ENCODE measurements around the gene ITM2B. TPM values are rescaled to one million over a fixed set of nuclear protein-coding genes. Genes with fewer than 3 reads are reported as not detected.

ITM2B gene
- polyA plus RNA-seq, 1 donor, result 687 TPM

- peaks cover 9% of the 10 kb centered on the region for H3K4me1 ChIP-seq (ENCODE audit: control insufficient read depth, insufficient read depth, low read length)
These were observed 22.9 kb downstream of the ITM2B start for GRCh38 chr13:48255954-48256353.

GRCh38 chr13:48258002-48258401, 25.0 kb downstream of the ITM2B start:
- peak in 1 of 2 donors; percentile 43 for DNase-seq
- peak overlapping the region; percentile 54 for H3K27ac ChIP-seq (ENCODE audit: low read length)
- H3K9me3 ChIP-seq (ENCODE audit: control insufficient read depth, low read depth, low read length), result no peaks in the 10 kb centered on the region
- H3K4me3 ChIP-seq (ENCODE audit: low read length), result no peak overlapping the region
- no peaks in the 10 kb centered on the region for H3K27me3 ChIP-seq (ENCODE audit: control insufficient read depth, insufficient read depth, low read length)
- peaks cover 9% of the 10 kb centered on the region for H3K4me1 ChIP-seq (ENCODE audit: control insufficient read depth, insufficient read depth, low read length)
- peaks cover 46% of the 10 kb centered on the region for H3K36me3 ChIP-seq (ENCODE audit: control insufficient read depth, insufficient read depth, low read length)

More at GRCh38 chr13:48255954-48256353, 22.9 kb downstream of the ITM2B start:
- peaks cover 42% of the 10 kb centered on the region for H3K36me3 ChIP-seq (ENCODE audit: control insufficient read depth, insufficient read depth, low read length)
- WGBS (ENCODE audit: insufficient coverage, low lambda C conversion rate), result no CpG with 5 or more reads among the region's 1 CpG
- H3K27ac ChIP-seq (ENCODE audit: low read length), result no peak overlapping the region
- peak in 1 of 2 donors; percentile 37 for DNase-seq
- H3K4me3 ChIP-seq (ENCODE audit: low read length), result no peak overlapping the region
- no peaks in the 10 kb centered on the region for H3K27me3 ChIP-seq (ENCODE audit: control insufficient read depth, insufficient read depth, low read length)
- no peaks in the 10 kb centered on the region for H3K9me3 ChIP-seq (ENCODE audit: control insufficient read depth, low read depth, low read length)

- peaks cover 9% of the 10 kb centered on the region for H3K4me1 ChIP-seq (ENCODE audit: control insufficient read depth, insufficient read depth, low read length)
- H3K9me3 ChIP-seq (ENCODE audit: control insufficient read depth, low read depth, low read length), result no peaks in the 10 kb centered on the region
- H3K27me3 ChIP-seq (ENCODE audit: control insufficient read depth, insufficient read depth, low read length), result no peaks in the 10 kb centered on the region
- DNase-seq, result no peak
- peaks cover 50% of the 10 kb centered on the region for H3K36me3 ChIP-seq (ENCODE audit: control insufficient read depth, insufficient read depth, low read length)
- H3K27ac ChIP-seq (ENCODE audit: low read length), result peak overlapping the region; percentile 54
- WGBS (ENCODE audit: insufficient coverage, low lambda C conversion rate), result 83% methylated on average over 1 of the region's 3 CpGs
- H3K4me3 ChIP-seq (ENCODE audit: low read length), result no peak overlapping the region
These were observed 25.4 kb downstream of the ITM2B start for GRCh38 chr13:48258430-48258829.

GRCh38 chr13:48260970-48261369, 28.0 kb downstream of the ITM2B start:
- Histone ChIP-seq H3K4me1 (ENCODE audit: control insufficient read depth, insufficient read depth, low read length) (peaks cover 9% of the 10 kb centered on the region), H3K27me3 (ENCODE audit: control insufficient read depth, insufficient read depth, low read length) (no peaks in the 10 kb centered on the region), H3K36me3 (ENCODE audit: control insufficient read depth, insufficient read depth, low read length) (peaks cover 44% of the 10 kb centered on the region), H3K27ac (ENCODE audit: low read length) (no peak overlapping the region), H3K9me3 (ENCODE audit: control insufficient read depth, low read depth, low read length) (no peaks in the 10 kb centered on the region), H3K4me3 (ENCODE audit: low read length) (no peak overlapping the region)
- 94% methylated on average over 4 of the region's 4 CpGs for WGBS (ENCODE audit: insufficient coverage, low lambda C conversion rate)
- no peak for DNase-seq

GRCh38 chr13:48263196-48263595, 30.2 kb downstream of the ITM2B start:
- Histone ChIP-seq H3K36me3 (ENCODE audit: control insufficient read depth, insufficient read depth, low read length) (peaks cover 35% of the 10 kb centered on the region), H3K27me3 (ENCODE audit: control insufficient read depth, insufficient read depth, low read length) (no peaks in the 10 kb centered on the region), H3K27ac (ENCODE audit: low read length) (no peak overlapping the region), H3K4me1 (ENCODE audit: control insufficient read depth, insufficient read depth, low read length) (peaks cover 4% of the 10 kb centered on the region), H3K4me3 (ENCODE audit: low read length) (no peak overlapping the region), H3K9me3 (ENCODE audit: control insufficient read depth, low read depth, low read length) (no peaks in the 10 kb centered on the region)
- no peak for DNase-seq
- WGBS (ENCODE audit: insufficient coverage, low lambda C conversion rate), result no CpG with 5 or more reads among the region's 1 CpG

GRCh38 chr13:48264058-48264457, 31.1 kb downstream of the ITM2B start:
- Histone ChIP-seq H3K27me3 (ENCODE audit: control insufficient read depth, insufficient read depth, low read length) (no peaks in the 10 kb centered on the region), H3K4me1 (ENCODE audit: control insufficient read depth, insufficient read depth, low read length) (no peaks in the 10 kb centered on the region), H3K4me3 (ENCODE audit: low read length) (no peak overlapping the region), H3K36me3 (ENCODE audit: control insufficient read depth, insufficient read depth, low read length) (peaks cover 31% of the 10 kb centered on the region), H3K9me3 (ENCODE audit: control insufficient read depth, low read depth, low read length) (no peaks in the 10 kb centered on the region), H3K27ac (ENCODE audit: low read length) (no peak overlapping the region)
- DNase-seq, result no peak
- 100% methylated on average over 1 of the region's 2 CpGs for WGBS (ENCODE audit: insufficient coverage, low lambda C conversion rate)

GRCh38 chr13:48265217-48265815, 32.3 kb downstream of the ITM2B start:
- WGBS (ENCODE audit: insufficient coverage, low lambda C conversion rate), result 93% methylated on average over 3 of the region's 8 CpGs
- Histone ChIP-seq H3K9me3 (ENCODE audit: control insufficient read depth, low read depth, low read length) (no peaks in the 10 kb centered on the region), H3K4me1 (ENCODE audit: control insufficient read depth, insufficient read depth, low read length) (no peaks in the 10 kb centered on the region), H3K4me3 (ENCODE audit: low read length) (no peak overlapping the region), H3K27ac (ENCODE audit: low read length) (no peak overlapping the region), H3K27me3 (ENCODE audit: control insufficient read depth, insufficient read depth, low read length) (no peaks in the 10 kb centered on the region), H3K36me3 (ENCODE audit: control insufficient read depth, insufficient read depth, low read length) (peaks cover 25% of the 10 kb centered on the region)
- no peak for DNase-seq

GRCh38 chr13:48266150-48266549, 33.1 kb downstream of the ITM2B start:
- H3K27me3 ChIP-seq (ENCODE audit: control insufficient read depth, insufficient read depth, low read length), result no peaks in the 10 kb centered on the region
- H3K36me3 ChIP-seq (ENCODE audit: control insufficient read depth, insufficient read depth, low read length), result peaks cover 22% of the 10 kb centered on the region
- DNase-seq, result no peak
- H3K4me3 ChIP-seq (ENCODE audit: low read length), result no peak overlapping the region
- no peak overlapping the region for H3K27ac ChIP-seq (ENCODE audit: low read length)
- H3K9me3 ChIP-seq (ENCODE audit: control insufficient read depth, low read depth, low read length), result no peaks in the 10 kb centered on the region
- H3K4me1 ChIP-seq (ENCODE audit: control insufficient read depth, insufficient read depth, low read length), result no peaks in the 10 kb centered on the region

GRCh38 chr13:48266701-48267639, 34.0 kb downstream of the ITM2B start:
- Histone ChIP-seq H3K27ac (ENCODE audit: low read length) (no peak overlapping the region), H3K9me3 (ENCODE audit: control insufficient read depth, low read depth, low read length) (no peaks in the 10 kb centered on the region), H3K4me3 (ENCODE audit: low read length) (no peak overlapping the region), H3K4me1 (ENCODE audit: control insufficient read depth, insufficient read depth, low read length) (no peaks in the 10 kb centered on the region), H3K36me3 (ENCODE audit: control insufficient read depth, insufficient read depth, low read length) (peaks cover 21% of the 10 kb centered on the region), H3K27me3 (ENCODE audit: control insufficient read depth, insufficient read depth, low read length) (no peaks in the 10 kb centered on the region)
- 88% methylated on average over 1 of the region's 2 CpGs for WGBS (ENCODE audit: insufficient coverage, low lambda C conversion rate)
- no peak for DNase-seq

GRCh38 chr13:48268019-48268418, 35.0 kb downstream of the ITM2B start:
- WGBS (ENCODE audit: insufficient coverage, low lambda C conversion rate), result 100% methylated on average over 3 of the region's 4 CpGs
- no peaks in the 10 kb centered on the region for H3K9me3 ChIP-seq (ENCODE audit: control insufficient read depth, low read depth, low read length)

More at GRCh38 chr13:48268019-48268418, 35.0 kb downstream of the ITM2B start:
- no peak overlapping the region for H3K27ac ChIP-seq (ENCODE audit: low read length)
- H3K36me3 ChIP-seq (ENCODE audit: control insufficient read depth, insufficient read depth, low read length), result peaks cover 14% of the 10 kb centered on the region
- no peak overlapping the region for H3K4me3 ChIP-seq (ENCODE audit: low read length)
- no peaks in the 10 kb centered on the region for H3K4me1 ChIP-seq (ENCODE audit: control insufficient read depth, insufficient read depth, low read length)
- no peaks in the 10 kb centered on the region for H3K27me3 ChIP-seq (ENCODE audit: control insufficient read depth, insufficient read depth, low read length)
- DNase-seq, result no peak

Measured in large intestine (tissue), 3 donors.